SK-N-SH (cell line): ENCODE data around the gene IFI16. TPM values are rescaled to one million over a fixed set of nuclear protein-coding genes. Genes with fewer than 3 reads are reported as not detected.

Experiments used
- CTCF ChIA-PET: fragments of 300-600, 350-600 bp; formaldehyde crosslinking; extraction: SDS; loops from one replicate; lab custom pipeline; 2021; lab: Yijun Ruan, JAX
- POLR2A ChIA-PET: fragments of 350-600 bp; sonication (Branson Sonifier 250); formaldehyde crosslinking; extraction: SDS; loops from one replicate; lab custom pipeline; 2020; ENCODE audit warnings: antibody characterized with exemption, inconsistent platforms; lab: Yijun Ruan, JAX
- DNase-seq: peaks from one replicate; pipeline ENCODE4 v3.0.0; 2012
- H2AFZ ChIP-seq: fragments of 200-600 bp; sonication (generic); 2 replicates; pipeline ENCODE4 v1.8.1; 2016; ENCODE audit warnings: antibody characterized with exemption, mild to moderate bottlenecking, low read depth
- H3F3A ChIP-seq: fragments of 200-600 bp; sonication (generic); replicated peaks from 2 replicates; pipeline ENCODE3; 2016; ENCODE audit warnings: antibody characterized with exemption, mild to moderate bottlenecking; ENCODE audit not compliant: insufficient read depth
- H3K27ac ChIP-seq, 2 experiments: fragments of 200-500 bp in 1 of 2; fragments of 200-600 bp in 1 of 2; sonication (Bioruptor generic) in 1 of 2; sonication (generic), shearing (Covaris generic) in 1 of 2; 2 replicates each; pipeline versions ENCODE4 v1.5.1 to v1.6.1; 2014 to 2016; ENCODE audit warnings: low read depth in 2 of 2, inconsistent platforms in 1 of 2, low read length in 1 of 2, mild to moderate bottlenecking in 1 of 2, mixed read lengths in 1 of 2
- H3K27me3 ChIP-seq: fragments of 200-600 bp; sonication (generic), shearing (Covaris generic); 2 replicates; pipeline ENCODE4 v1.6.1; 2016; ENCODE audit warnings: mixed run types; ENCODE audit not compliant: insufficient read depth
- H3K36me3 ChIP-seq, 2 experiments: fragments of 200-500 bp in 1 of 2; fragments of 200-600 bp in 1 of 2; sonication (Bioruptor generic) in 1 of 2; sonication (generic) in 1 of 2; replicated peaks in 1 of 2; 2 replicates each; pipeline versions ENCODE3 to v1.5.1; 2014 to 2016; ENCODE audit warnings: low read length in 1 of 2, mild to moderate bottlenecking in 1 of 2; ENCODE audit not compliant: insufficient read depth in 2 of 2, control insufficient read depth in 1 of 2
- H3K4me1 ChIP-seq, 2 experiments: fragments of 200-500 bp in 1 of 2; fragments of 200-600 bp in 1 of 2; sonication (Bioruptor generic) in 1 of 2; sonication (generic), shearing (Covaris generic) in 1 of 2; 2 replicates each; pipeline versions ENCODE4 v1.5.1 to v1.6.1; 2014 to 2016; ENCODE audit warnings: low read depth in 1 of 2, low read length in 1 of 2, mixed run types in 1 of 2; ENCODE audit not compliant: insufficient read depth in 2 of 2, control insufficient read depth in 1 of 2
- H3K4me2 ChIP-seq: fragments of 200-600 bp; sonication (generic), shearing (Covaris generic); 2 replicates; pipeline ENCODE4 v1.6.1; 2017; ENCODE audit warnings: mixed run types
- H3K4me3 ChIP-seq, 2 experiments: fragments of 200-500 bp in 1 of 2; fragments of 200-600 bp in 1 of 2; sonication (Bioruptor generic) in 1 of 2; sonication (generic), shearing (Covaris generic) in 1 of 2; 2 replicates each; pipeline versions ENCODE4 v1.5.1 to v1.8.1; 2014 to 2016; ENCODE audit warnings: low read depth in 2 of 2, inconsistent platforms in 1 of 2, low read length in 1 of 2, mild to moderate bottlenecking in 1 of 2, mixed read lengths in 1 of 2, moderate library complexity in 1 of 2
- H3K79me2 ChIP-seq: fragments of 200-600 bp; sonication (generic); 2 replicates; pipeline ENCODE4 v1.8.1; 2017; ENCODE audit warnings: mild to moderate bottlenecking; ENCODE audit not compliant: insufficient read depth
- H3K9ac ChIP-seq: fragments of 200-600 bp; sonication (generic); 2 replicates; pipeline ENCODE4 v1.6.1; 2017; ENCODE audit warnings: mixed run types
- H3K9me2 ChIP-seq: fragments of 200-600 bp; sonication (generic); 2 replicates; pipeline ENCODE4 v1.6.1; 2017; ENCODE audit warnings: mixed run types
- H3K9me3 ChIP-seq: fragments of 200-600 bp; sonication (generic); 2 replicates; pipeline ENCODE4 v1.6.1; 2017; ENCODE audit warnings: mixed run types, mild to moderate bottlenecking, moderate library complexity
- H4K20me1 ChIP-seq: fragments of 200-600 bp; sonication (generic); 2 replicates; pipeline ENCODE4 v1.6.1; 2017; ENCODE audit warnings: mild to moderate bottlenecking, mixed run types; ENCODE audit not compliant: insufficient read depth
- CHD2 ChIP-seq: fragments of 150-350 bp; IDR thresholded peaks from 2 replicates; pipeline ENCODE4 v1.6.1; 2018; ENCODE audit warnings: low read length; ENCODE audit not compliant: partially characterized antibody
- ELF1 ChIP-seq: IDR thresholded peaks from 2 replicates; pipeline ENCODE4 v1.4.0; 2012
- EP300 ChIP-seq, 2 experiments: IDR thresholded peaks; 2 replicates each; pipeline versions ENCODE4 v1.4.0 to v1.6.1; 2012; ENCODE audit warnings: borderline replicate concordance in 1 of 2, low read depth in 1 of 2, low read length in 1 of 2
- EZH2phosphoT487 ChIP-seq: fragments of 200-600 bp; sonication (generic); IDR thresholded peaks from 2 replicates; pipeline ENCODE4 v1.6.1; 2017; ENCODE audit warnings: low read depth, mixed run types, mild to moderate bottlenecking, antibody characterized with exemption, moderate library complexity, borderline replicate concordance
- FOXJ3 ChIP-seq: sonication (generic); formaldehyde crosslinking; IDR thresholded peaks from 2 replicates; pipeline ENCODE4 v1.5.1; 2020; ENCODE audit warnings: mild to moderate bottlenecking, missing genetic modification reagents
- GATA2 ChIP-seq: sonication (generic); formaldehyde crosslinking; IDR thresholded peaks from 2 replicates; pipeline ENCODE4 v1.5.0; 2020; ENCODE audit warnings: mild to moderate bottlenecking, missing genetic modification reagents
- JUND ChIP-seq: IDR thresholded peaks from 2 replicates; pipeline ENCODE4 v1.4.0; 2012
- MXI1 ChIP-seq: IDR thresholded peaks from 2 replicates; pipeline ENCODE4 v1.6.1; 2012; ENCODE audit warnings: mild to moderate bottlenecking, low read depth, low read length, improper control_type of control experiment
- NFIC ChIP-seq: IDR thresholded peaks from 2 replicates; pipeline ENCODE4 v1.4.0; 2012; ENCODE audit warnings: borderline replicate concordance
- NRF1 ChIP-seq: IDR thresholded peaks from 2 replicates; pipeline ENCODE4 v1.6.1; 2012; ENCODE audit warnings: low read depth, mild to moderate bottlenecking, low read length
- RCOR1 ChIP-seq: fragments of 150-350 bp; IDR thresholded peaks from 2 replicates; pipeline ENCODE4 v1.6.1; 2017; ENCODE audit warnings: antibody characterized with exemption, low read length
- TEAD4 ChIP-seq: IDR thresholded peaks from 2 replicates; pipeline ENCODE4 v1.4.0; 2012; ENCODE audit warnings: mild to moderate bottlenecking, borderline replicate concordance; ENCODE audit not compliant: insufficient read depth
- YY1 ChIP-seq: IDR thresholded peaks from 2 replicates; pipeline ENCODE4 v1.4.0; 2012; ENCODE audit warnings: low read depth, mild to moderate bottlenecking
- WGBS: methylation state at CpG from one replicate; pipeline ENCODE4 v1.1.6; 2017; ENCODE audit warnings: low lambda C conversion rate; 5-methylcytosine and 5-hydroxymethylcytosine counted together
- polyA plus RNA-seq, 3 experiments: library from polyadenylated mRNA; depleted of rRNA; stranded (reverse); fragments of >200 nt; gene quantifications; 2 replicates each; pipeline ENCODE4 v1.2.3, GENCODE V29; 2012
- TF ChIP-seq, protein P1 (sequence below): fragments of 150-350 bp; IDR thresholded peaks from 2 replicates; pipeline ENCODE4 v1.6.1; 2017; ENCODE audit warnings: antibody characterized with exemption, low read length, low read depth, borderline replicate concordance
- TF ChIP-seq, protein P2 (sequence below): fragments of 150-350 bp; IDR thresholded peaks from 2 replicates; pipeline ENCODE4 v1.6.1; 2016; ENCODE audit warnings: mild to moderate bottlenecking, low read depth, low read length
- TF ChIP-seq, protein P3 (sequence below): IDR thresholded peaks from 2 replicates; pipeline ENCODE4 v1.4.0; 2012; ENCODE audit warnings: low read depth, borderline replicate concordance
- TF ChIP-seq, protein P4 (sequence below): IDR thresholded peaks from 2 replicates; pipeline ENCODE4 v1.4.0; 2012; ENCODE audit warnings: low read depth
- TF ChIP-seq, protein P5 (sequence below): IDR thresholded peaks from 2 replicates; pipeline ENCODE4 v1.4.0; 2012; ENCODE audit warnings: low read depth, borderline replicate concordance

IFI16 gene
- polyA plus RNA-seq, 1 of the 3 experiments (the other 2 are of a cell fraction) = 56.1 TPM

DNA sequence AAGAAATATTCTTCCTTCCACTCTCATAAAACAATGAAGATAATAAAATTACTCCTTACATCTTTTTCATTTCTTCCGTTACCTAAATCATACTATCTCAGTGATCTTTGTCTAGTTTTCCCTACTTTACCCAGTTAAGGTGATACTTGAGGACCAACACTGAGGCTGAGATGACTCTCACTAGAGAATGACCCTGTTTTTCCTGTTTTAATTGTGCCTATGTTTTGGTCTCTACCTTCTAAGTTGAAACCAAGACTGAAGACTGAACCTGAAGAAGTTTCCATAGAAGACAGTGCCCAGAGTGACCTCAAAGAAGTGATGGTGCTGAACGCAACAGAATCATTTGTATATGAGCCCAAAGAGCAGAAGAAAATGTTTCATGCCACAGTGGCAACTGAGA lies 41.7 kb downstream of the IFI16 start:
- no peak overlapping the region for H3K4me2 ChIP-seq
- ChIA-PET CTCF (no interaction called here), POLR2A (no interaction called here)
- DNase-seq = no peak
- H3K4me3 ChIP-seq = no peak overlapping the region
- H3K27me3 ChIP-seq = no peaks in the 10 kb centered on the region
- no peaks in the 10 kb centered on the region for H4K20me1 ChIP-seq
- WGBS = 82% methylated on average over 2 of the region's 2 CpGs
- no peaks in the 10 kb centered on the region for H3K9me2 ChIP-seq
- H3K9ac ChIP-seq = no peak overlapping the region
- no peak overlapping the region for H3K27ac ChIP-seq
- TF ChIP-seq RCOR1 (no peak), JUND (no peak), EZH2phosphoT487 (no peak), FOXJ3 (CRISPR knock-in tag) (no peak), YY1 (no peak), NRF1 (no peak), NFIC (no peak), CHD2 (no peak), TEAD4 (no peak)
- TF ChIP-seq, protein P1, sequence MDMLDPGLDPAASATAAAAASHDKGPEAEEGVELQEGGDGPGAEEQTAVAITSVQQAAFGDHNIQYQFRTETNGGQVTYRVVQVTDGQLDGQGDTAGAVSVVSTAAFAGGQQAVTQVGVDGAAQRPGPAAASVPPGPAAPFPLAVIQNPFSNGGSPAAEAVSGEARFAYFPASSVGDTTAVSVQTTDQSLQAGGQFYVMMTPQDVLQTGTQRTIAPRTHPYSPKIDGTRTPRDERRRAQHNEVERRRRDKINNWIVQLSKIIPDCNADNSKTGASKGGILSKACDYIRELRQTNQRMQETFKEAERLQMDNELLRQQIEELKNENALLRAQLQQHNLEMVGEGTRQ = no peak
- TF ChIP-seq, protein P2, sequence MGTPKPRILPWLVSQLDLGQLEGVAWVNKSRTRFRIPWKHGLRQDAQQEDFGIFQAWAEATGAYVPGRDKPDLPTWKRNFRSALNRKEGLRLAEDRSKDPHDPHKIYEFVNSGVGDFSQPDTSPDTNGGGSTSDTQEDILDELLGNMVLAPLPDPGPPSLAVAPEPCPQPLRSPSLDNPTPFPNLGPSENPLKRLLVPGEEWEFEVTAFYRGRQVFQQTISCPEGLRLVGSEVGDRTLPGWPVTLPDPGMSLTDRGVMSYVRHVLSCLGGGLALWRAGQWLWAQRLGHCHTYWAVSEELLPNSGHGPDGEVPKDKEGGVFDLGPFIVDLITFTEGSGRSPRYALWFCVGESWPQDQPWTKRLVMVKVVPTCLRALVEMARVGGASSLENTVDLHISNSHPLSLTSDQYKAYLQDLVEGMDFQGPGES = no peak
- no peaks in the 10 kb centered on the region for H3K79me2 ChIP-seq
- H3K4me1 ChIP-seq = peaks cover 0 to 11% of the 10 kb centered on the region in 2 experiments; a peak in 1 of 4 replicates
- no peaks in the 10 kb centered on the region for H3K9me3 ChIP-seq
- peaks cover 71% of the 10 kb centered on the region in 2 experiments for H3K36me3 ChIP-seq
- no peak overlapping the region for H2AFZ ChIP-seq
- H3F3A ChIP-seq = peaks cover 5% of the 10 kb centered on the region

DNA sequence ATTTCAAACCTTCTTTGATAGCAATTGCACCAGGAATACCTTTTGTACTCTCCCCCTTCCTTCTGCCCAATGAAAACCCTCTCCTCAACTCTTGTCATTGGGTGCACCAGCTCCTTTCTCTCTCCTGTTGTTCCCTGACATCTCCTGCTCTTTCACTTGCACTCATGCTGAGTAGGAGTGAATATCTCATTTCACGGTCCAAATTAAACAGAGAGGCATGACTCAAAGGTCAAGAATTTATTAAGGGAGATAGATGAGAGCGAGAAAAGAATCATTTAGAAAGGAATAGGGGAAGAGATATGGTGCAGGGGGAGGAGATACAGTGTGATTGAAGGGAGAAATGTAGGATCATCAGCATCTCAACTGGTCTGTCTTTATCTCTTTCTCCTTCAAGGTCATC lies 44.7 kb downstream of the IFI16 start:
- CTCF ChIA-PET = interaction anchor here (2.4 kb wide), 1 partner anchor 17 kb away, joined by 8 read pairs; no protein-coding TSS in a partner anchor
- 22% methylated on average over 2 of the region's 2 CpGs for WGBS

More for the DNA sequence above, 44.7 kb downstream of the IFI16 start:
- Histone ChIP-seq H3K9me2 (no peaks in the 10 kb centered on the region), H3K4me2 (no peak overlapping the region), H3K4me1 (peaks cover 0 to 11% of the 10 kb centered on the region in 2 experiments; a peak in 1 of 4 replicates), H3K9me3 (no peaks in the 10 kb centered on the region), H3K36me3 (peaks cover 63 to 64% of the 10 kb centered on the region in 2 experiments), H3K27ac (no peak overlapping the region), H3F3A (peaks cover 5% of the 10 kb centered on the region), H3K9ac (no peak overlapping the region), H3K27me3 (no peaks in the 10 kb centered on the region), H3K79me2 (no peaks in the 10 kb centered on the region), H4K20me1 (no peaks in the 10 kb centered on the region), H3K4me3 (no peak overlapping the region), H2AFZ (no peak overlapping the region)
- TF ChIP-seq, protein P3, sequence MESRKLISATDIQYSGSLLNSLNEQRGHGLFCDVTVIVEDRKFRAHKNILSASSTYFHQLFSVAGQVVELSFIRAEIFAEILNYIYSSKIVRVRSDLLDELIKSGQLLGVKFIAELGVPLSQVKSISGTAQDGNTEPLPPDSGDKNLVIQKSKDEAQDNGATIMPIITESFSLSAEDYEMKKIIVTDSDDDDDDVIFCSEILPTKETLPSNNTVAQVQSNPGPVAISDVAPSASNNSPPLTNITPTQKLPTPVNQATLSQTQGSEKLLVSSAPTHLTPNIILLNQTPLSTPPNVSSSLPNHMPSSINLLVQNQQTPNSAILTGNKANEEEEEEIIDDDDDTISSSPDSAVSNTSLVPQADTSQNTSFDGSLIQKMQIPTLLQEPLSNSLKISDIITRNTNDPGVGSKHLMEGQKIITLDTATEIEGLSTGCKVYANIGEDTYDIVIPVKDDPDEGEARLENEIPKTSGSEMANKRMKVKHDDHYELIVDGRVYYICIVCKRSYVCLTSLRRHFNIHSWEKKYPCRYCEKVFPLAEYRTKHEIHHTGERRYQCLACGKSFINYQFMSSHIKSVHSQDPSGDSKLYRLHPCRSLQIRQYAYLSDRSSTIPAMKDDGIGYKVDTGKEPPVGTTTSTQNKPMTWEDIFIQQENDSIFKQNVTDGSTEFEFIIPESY = no peak
- TF ChIP-seq, protein P4, sequence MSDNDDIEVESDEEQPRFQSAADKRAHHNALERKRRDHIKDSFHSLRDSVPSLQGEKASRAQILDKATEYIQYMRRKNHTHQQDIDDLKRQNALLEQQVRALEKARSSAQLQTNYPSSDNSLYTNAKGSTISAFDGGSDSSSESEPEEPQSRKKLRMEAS = no peak
- TF ChIP-seq, protein P5, sequence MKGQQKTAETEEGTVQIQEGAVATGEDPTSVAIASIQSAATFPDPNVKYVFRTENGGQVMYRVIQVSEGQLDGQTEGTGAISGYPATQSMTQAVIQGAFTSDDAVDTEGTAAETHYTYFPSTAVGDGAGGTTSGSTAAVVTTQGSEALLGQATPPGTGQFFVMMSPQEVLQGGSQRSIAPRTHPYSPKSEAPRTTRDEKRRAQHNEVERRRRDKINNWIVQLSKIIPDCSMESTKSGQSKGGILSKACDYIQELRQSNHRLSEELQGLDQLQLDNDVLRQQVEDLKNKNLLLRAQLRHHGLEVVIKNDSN = no peak
- TF ChIP-seq YY1 (no peak), MXI1 (no peak), GATA2 (CRISPR knock-in tag) (no peak), EP300 (IDR thresholded peaks at IDR 0.05; ENCODE audit: borderline replicate concordance in 1 of 2, low read depth in 1 of 2, low read length in 1 of 2) (no peak), ELF1 (no peak)
- TF ChIP-seq, protein P2 = no peak
- TF ChIP-seq, protein P1 = no peak
- POLR2A ChIA-PET = no interaction called here
- DNase-seq = no peak
